NCI-H2196 treated with DMSO at 0.1 percent for 48 hours (cell line): ENCODE data around the gene RABAC1.

Experiments
- DNase-seq: peaks from one replicate; lab custom pipeline; 2025; ENCODE audit not compliant: unreplicated experiment; lab: John Stamatoyannopoulos, UW

Gene RABAC1

DNA sequence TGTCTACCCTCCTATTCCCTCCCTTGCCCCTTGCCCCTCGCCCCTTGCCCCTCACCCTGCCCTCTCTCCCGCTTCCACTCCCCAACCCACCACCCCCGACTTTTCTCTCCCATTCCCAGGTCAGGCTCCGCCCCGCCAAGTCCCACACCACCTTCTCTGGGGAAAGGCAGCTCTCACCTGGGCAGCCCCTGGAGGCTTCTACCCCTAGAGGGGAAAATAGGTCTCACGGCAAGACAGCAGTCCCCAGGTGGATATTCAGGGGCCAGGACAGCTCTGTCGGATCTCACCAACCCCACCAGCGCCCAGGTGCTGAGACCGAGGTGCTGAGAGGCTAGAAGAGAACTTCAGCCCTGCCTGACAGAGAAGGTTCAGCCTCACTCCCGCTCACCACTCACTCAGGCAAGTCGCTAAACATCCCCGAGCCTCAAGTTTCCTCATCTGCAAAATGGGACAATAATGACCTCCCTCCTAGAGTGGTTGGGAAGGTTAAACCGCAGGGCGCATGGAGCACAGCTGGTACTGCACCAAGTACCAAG lies 29.5 kb downstream of the RABAC1 start:
- DNase-seq = no peak

DNA sequence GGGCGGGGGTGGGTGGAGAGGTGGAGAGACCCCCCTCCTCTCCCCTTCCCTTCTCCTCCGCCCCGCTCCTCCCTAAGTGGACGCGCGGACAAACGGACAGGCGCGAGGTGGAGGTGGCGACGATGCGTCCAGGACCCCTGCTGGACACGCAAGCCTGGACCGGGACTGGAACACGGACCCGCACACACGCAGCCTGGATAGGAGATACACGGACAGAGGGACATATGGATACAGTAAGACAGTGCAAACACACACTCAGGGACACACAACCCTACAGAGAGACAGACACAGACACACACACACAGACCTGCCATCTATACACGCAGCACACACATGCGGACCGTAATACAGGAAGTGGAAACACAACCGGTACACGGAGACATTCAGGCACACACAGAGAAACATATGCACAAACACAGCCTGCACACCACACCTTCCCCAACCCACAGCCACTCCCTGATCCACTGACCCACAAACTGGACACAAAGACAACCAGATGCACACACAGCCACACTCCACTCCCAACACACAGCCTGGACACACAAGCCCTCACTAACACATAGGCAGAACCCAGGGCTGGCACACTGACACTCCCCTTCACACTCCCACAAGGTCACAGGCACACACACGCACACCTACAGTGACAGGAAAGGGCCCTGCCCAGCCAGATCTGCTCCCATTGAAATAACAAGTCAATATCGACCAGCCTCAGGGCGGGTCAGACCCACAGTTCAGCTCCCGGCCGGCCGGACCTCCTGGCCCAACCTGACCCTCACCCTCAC lies 30.2 kb downstream of the RABAC1 start:
- no peak for DNase-seq

DNA sequence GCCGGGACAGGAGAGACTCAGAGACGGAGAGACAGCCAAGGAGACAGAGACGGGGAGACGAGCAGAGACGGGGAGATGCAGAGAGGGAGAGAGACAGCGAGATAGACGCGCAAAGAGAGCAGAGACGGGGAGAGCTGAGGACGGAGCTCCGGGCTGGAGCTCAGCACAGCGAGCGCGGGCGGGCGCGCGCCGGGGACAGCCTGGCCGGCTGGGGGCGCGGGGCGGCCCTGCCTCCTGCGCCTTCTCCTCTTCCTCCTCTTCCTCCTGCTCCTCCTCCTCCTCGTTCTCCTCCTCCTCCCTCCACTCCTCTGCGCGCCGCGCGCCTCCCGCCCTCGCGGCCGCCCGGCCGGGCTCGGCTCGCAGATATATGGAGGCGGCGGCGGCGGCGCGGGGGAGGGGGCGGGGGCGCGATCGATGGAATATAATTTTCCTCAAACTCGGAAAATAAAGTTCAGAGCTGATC lies 30.9 kb downstream of the RABAC1 start, which contains the start of gene ERFL:
Gene ERFL, minus strand, starts transcription at position 229 of the 463 bp plus-strand sequence. CDS start 15,530 bp downstream, outside the sequence.
- DNase-seq = no peak

DNA sequence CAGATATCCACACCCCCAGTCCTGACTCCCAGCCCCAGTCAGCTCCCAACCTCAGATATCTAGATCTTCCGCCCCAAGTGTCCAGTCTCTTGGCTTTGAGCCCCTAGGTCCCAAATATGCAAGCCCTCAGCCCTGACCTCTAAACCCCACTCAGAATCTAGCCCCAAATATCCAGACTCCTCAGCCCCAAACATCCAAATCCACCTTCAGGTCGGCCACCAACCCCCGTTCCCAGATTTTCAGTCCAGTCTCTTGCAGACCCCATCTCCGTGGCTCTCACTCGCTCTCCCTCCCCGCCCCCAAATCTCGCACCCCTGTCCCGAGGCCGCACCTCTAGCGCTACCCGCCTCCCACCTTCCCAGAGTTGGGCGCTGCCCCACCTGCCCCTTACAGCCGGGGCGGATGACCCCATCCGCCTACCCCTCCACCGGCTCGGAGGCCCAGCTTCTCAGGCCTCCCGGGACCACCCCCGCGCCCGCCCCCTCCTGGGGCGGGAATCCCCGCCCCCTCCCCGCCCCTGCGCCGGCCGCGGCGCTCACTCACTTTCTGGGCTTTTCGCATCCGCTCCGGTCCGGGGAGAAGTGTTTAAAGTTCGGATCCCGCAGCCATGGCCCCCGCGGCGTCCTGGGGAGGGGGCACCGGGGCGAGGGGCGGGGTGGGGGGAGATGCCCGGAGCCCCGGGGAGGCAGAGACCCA lies 31.5 kb downstream of the RABAC1 start:
- no peak for DNase-seq

DNA sequence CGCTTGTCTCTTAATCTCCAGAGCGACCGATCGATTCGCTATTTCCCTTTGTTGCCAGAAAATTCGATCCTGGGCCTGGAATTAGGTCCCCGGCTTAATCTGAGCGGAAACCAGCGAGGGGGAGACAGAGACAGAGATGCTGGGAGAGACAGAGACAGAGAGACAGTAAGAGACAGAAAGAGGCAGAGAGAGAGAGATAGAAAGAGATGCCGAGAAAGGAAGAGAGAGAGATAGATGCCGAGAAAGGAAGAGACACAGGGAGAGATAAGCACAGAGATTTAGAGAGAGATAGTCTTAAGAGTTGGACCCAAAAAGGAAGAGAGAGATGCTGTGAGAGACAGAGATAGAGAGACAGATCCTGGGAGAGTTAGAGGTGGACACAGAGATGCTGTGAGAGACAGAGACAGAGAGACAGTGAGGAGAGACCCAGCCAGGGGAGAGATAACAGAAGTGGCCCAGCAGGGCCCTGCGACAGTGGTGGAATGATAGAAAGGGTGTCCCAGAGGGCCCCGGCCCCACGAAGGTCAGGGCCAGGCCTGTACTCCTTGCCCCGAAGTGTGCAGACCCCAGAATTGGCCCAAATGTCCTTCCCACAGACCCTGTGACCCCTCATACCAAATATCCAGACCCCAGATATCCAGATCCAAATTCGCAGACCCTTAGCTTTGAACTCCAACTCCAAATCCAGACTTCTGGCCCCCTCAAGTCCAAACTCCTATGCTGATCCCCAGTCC lies 32.2 kb downstream of the RABAC1 start:
- no peak for DNase-seq

DNA sequence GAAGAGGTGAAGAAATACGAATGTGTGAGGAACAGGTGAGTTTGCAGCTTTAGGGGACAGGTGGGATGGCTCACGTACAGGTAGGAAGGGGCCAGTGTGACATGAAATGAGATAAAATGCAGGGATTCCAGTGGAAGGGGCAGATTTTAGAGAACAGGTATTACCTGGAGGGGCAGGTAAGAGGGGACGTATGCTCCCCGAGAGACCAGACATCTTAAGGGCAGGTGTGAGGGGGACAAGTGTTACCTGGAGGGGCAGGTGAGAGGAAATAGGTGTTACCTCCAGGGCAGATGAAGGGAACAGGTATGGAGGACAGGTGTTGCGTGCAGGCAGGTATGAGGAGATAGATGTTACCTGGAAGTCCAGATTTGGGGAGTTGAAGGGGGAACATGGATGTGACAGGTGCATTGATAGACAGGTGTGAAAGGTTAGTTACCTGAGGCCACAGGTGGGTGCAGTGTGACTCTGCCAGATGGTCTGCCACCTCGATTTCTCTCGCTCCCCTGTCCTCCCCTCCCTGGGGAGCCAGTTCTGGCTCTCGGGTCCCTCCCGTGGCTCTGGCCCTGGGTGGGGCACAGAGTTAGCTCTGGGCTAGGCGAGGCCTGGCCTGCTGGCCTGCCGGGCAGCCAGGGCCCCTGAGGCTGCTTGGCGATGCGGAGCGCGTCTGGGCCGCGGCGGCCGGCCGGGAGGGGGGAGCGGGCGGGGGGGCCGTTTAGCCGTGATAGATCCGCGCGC lies 32.9 kb downstream of the RABAC1 start:
- DNase-seq = no peak

DNA sequence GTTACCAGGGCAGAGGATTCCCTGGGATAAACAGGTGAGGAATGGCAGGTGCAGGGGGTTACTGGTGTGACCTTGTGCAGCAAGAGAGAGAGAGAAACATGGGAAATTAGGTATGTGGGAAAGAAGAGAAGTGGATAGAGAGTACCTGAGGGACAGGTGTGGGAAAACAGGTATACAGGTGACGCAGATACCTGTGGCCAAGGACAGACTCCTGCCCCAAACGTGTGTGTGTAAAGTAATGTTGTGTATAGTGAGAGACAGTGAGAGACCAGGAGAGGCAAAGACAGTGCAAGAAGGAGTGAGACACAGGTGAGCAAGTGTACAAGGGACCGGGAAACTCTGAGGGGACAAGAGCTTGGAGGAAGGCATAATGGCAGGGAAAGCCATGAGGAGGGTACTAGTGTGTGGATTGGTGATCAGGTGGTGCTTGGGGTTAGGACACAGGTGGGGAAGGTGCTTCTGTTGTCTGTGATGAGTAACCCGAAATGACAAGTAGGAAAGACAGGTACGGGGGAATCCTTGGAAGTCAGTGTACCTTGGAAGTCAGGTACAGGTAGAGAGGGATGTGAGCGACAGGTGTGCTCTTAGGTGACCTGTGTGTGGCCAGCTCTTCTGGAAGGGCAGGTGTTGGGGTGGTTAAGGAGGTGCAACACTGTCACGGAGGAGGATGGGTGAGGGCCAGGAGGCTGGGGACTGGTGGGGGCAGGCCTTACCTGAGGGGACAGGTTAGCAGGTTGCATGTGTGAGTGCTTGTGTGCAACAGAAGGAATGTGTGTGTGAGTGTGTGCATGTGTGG lies 33.7 kb downstream of the RABAC1 start:
- DNase-seq = no peak

DNA sequence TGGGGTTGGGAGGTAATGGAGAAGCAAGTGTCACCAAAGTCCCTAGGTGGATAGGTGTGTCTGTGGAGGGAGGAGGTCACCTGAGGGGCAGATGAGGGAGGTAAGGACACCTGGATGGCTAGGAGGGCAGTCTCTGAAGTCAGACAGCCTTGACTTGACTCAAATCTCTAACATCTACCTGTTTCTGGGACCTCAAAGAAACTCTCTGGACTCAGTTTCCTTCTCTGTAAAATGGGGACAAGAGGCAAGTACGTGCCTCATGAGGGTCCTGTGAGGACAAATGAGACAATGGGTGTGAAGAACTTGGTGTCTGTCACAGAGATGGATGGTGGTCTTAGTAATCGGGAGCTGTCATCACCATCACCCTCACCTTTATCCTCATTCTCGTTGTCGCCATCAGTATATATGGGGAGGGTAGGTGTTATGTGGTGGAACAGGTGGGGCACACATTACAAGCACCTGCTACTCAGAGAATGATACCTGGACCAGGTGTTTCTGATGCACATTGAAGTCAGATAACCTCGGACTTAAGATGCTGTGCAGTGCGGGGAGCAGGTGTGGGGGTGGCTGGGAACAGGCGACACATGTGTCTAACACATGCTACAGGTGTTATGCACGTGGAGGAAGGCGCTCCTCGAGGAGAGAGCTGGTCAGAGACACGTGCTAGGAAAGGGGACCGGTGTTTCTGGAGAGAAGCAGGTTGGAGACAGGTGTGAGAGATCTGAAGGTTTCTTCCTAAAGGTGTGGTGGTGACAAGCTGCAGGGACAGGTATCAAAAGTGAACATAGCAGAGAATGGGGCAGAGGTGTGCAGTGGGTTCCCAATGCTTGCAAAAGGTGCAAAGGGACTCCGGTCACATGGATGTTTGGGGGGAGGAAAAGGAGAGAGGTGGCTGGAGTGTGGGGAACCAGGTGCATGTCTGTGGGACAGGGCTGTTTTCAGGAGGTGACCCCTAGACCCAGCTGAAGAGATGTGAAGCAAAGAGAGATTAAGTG lies 34.7 kb downstream of the RABAC1 start:
- no peak for DNase-seq

DNA sequence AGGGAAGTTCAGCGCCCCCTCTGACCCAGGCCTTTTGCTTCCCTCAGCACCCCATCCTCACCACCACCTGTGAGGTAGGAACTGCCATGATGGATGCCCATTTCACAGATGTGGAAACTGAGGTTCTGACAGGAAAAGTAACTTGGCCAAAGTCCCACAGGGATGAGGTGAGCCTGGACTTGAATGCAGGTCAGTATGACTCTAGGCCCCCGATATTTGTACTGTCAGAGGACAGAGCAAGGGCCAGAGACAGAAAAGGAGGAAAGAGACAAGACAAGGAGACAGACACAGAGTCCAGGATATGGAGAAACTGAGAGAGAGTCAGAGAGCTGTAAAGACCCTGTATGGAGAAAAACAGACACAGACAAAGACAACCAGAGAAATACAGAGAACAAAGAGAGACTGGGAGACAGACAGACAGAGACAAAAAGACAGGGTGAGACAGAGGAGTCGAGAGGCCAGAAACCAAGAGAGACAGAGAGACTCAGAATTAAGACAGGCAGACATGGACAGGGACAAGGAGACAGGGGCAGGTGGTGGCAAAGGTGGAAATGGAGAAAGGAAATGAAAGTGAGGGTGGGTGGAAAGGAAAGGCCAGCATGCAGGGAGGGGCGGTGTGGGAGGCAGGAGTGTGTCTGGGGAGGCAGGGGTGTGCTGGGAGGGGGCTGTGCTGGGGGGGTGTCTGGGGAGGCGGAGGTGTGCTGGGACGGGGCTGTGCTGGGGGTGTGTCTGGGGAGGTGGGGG lies 35.9 kb downstream of the RABAC1 start:
- DNase-seq = no peak

DNA sequence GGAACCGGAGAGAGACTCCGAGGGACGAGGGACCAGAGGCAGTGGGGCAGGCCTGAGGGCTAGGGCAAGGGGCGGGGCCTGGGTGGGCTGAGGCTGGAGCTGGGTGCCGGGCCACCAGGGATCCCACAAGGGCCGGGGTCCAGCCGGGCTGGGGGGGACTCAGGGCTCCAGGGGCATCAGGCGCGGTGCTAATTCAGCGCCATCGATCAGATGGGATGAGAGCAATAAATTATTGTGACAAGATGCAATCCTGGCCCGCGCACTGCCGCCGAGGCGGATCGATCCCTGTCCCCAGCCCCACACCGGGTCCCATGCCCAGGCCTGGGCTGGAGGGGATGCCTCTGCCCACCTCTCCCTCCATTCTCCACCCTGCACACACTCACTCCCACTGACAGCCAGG lies 36.5 kb downstream of the RABAC1 start:
- no peak for DNase-seq

DNA sequence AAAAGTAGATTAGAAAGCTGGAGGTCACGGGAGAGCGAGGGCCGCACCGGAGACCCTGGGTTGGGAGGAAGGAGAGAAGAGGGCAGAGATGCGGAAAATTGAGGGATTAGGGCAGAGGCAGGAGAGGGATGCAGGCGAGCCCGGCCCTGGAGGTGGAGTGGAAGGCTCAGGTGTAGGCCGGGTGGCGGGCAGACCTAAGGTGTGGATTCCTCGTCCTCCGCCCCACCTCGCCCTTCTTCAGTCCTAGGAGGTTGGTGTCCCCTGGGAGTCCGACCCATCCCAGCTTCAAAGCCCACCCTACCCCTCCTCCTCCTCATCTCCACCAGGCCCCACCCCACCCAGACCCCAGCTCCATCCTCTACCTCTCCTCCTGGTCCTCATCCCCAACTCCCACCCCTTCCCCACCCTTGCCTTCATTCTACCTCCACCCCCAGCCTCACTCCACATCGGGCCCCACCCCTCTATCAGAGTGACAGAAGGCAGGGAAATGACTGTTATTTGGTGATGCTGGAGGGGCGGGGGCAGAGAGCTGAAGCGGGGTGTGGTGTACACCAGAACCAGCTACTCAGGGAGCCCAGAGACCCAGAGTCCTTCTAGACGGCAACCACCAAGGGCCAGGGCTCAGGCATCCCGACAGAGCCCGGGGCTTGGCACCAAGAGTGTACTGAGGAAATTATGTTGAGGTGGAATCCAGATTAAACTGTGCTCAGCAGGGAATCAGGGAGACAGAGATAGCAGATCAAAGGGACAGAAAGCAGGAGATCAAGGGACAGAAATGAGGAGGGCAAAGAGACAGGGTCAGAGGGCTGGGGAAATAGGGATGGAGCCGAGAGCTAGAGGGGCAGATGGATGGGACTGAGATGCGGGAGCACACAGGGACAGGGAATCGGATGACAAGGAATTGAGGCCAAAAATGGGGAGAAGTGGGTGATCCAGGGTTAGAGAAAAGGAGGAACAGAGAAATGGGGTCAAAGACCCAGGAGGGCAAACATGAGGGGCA lies 37.2 kb downstream of the RABAC1 start:
- no peak for DNase-seq

DNA sequence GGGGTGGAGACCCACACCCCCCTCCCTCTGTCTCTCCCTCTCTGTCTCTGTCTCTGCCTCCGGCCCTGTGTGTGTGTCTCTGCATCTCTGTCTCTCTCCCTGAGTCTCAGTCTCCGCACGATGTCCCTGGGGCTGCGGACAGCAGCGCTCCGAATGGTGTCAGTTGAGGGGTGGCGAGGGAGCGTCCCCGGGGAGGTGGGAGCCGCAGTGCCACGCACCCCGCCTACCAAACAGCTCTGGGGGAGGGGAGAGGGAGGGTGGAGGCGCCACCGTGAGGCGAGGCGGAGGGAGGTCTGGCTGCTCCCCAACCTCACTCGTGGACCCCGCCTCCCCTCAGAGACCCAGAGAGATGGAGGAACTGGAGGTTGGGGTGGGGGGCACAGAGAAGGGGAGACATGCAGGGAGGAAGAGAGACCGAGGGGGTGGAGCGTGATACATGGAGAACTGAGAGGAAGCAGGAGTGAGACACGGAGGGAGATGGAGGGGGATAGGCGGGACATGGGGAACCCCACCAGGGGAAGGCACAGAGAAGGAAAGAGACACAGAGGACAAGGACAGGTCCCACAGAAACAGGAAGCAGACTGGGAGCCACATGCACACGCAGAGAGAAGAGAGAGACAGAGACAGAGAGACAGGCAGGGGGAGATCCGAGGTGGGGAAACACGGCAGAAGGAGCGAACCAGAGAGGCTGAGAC lies 38.1 kb downstream of the RABAC1 start:
- no peak for DNase-seq

DNA sequence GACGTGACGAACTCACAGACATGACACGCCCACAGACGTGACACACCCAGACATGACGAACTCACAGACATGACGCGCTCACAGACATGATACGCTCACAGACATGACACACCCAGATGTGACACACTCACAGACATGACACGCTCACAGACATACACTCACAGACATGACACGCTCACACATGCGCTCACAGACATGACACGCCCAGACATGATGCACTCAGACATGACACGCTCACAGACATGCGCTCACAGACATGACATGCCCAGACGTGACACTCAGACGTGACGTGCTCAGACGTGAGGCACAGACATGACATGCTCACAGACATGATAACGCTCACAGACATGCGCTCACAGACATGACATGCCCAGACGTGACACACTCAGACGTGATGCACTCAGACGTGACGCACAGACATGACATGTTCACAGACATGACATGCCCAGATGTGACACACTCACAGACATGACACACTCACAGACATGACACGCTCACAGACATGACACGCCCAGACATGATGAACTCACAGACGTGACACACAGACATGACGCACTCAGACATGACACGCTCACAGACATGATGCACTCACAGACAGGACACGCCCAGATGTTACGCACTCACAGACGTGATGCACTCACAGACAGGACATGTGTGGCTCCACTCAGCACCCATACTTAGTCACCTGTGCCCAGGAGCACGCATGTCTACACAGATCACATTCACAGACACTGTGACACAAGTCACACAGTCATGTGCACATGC lies 39.0 kb downstream of the RABAC1 start:
- no peak for DNase-seq

DNA sequence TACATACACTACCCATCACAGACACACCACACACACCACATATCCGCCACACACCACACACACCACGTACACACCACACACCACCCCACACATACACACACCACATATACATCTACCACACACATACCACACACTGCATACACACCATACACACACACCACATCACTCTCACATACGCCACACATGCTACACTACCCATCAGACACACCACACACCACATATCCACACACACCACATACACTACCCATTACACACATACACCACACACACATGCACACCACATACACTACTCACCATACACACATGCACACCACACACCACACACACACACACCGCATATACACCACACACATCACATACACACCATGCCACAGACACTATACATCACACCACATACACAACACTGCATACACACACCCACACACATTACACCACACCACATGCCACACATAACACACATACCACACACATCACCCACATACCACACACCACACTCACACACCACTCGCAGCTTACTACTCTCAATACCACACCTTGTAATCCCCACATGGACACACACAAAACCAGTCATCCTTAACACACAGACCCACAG lies 40.4 kb downstream of the RABAC1 start:
- DNase-seq = no peak

DNA sequence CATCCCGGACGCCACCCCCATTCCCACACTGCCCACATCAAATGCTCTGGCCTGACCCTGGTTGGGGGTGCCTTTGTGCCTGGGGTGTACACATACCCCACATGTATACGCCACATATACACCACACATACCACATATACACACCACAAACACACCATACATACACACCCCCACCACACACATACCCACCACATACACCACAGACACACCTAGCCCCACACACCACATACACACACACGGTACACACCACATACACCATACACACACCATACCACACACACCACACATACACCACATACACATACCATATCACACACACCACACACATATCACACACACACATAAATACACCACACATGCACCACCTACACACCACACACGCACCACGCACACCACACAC lies 41.0 kb downstream of the RABAC1 start:
- DNase-seq = no peak
